Tibial nerve (tissue), 4 donors: ENCODE results near the gene SH3RF3.

Source experiments
- CTCF ChIP-seq, 5 experiments: fragments of 200-600 bp in 3 of 5; fragments of 450-650 bp in 2 of 5; sonication (generic) in 3 of 5; IDR thresholded peaks; one replicate each; pipeline ENCODE4 v1.5.1; 2016 to 2019; ENCODE audit warnings: antibody characterized with exemption in 5 of 5, mild to moderate bottlenecking in 3 of 5, moderate library complexity in 2 of 5
- EP300 ChIP-seq, 2 donors: sonication (generic); formaldehyde crosslinking; IDR thresholded peaks; one replicate each; pipeline ENCODE4 v1.6.1; 2017; ENCODE audit warnings: antibody characterized with exemption in 2 of 2, mild to moderate bottlenecking in 1 of 2
- POLR2A ChIP-seq, 2 donors: fragments of 450-650 bp; IDR thresholded peaks; one replicate each; pipeline ENCODE4 v1.6.1; 2017; ENCODE audit warnings: antibody characterized with exemption in 2 of 2, mild to moderate bottlenecking in 2 of 2, moderate library complexity in 2 of 2

DNA sequence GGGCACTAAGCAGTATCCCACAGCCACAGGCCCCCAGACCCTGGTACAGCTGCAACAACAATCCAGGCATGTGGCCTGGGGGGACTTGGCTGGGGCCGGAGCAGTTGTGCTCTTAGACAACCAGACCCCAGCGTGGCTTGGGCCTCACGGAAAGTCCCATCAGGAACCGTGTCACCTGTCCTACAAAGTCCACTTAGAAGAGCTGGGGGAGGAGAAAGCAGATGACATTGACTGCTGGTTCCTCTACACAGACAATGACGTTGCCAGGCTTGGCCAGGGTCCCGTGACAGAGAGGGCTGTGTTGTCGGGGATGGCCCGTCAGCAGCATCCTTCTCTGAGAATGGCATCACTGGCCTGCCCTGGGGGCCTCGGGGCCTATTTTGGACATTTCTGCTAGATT, 360.3 kb downstream of the SH3RF3 start:
- TF ChIP-seq CTCF (IDR thresholded peaks at IDR 0.05) (no peak), EP300 (IDR thresholded peaks at IDR 0.05) (no peak), POLR2A (IDR thresholded peaks at IDR 0.05) (no peak)
